Colon (tissue), 2 donors: Measurements from ENCODE around the gene VIPAS39.

ENCODE experiments used
- FAIRE-seq: peaks from 2 replicates; lab custom pipeline; 2012; peaks lifted over from hg19 to GRCh38; lab: Jason Lieb, UNC
- donor health status: control.
- donor health status: control.

VIPAS39 gene

DNA sequence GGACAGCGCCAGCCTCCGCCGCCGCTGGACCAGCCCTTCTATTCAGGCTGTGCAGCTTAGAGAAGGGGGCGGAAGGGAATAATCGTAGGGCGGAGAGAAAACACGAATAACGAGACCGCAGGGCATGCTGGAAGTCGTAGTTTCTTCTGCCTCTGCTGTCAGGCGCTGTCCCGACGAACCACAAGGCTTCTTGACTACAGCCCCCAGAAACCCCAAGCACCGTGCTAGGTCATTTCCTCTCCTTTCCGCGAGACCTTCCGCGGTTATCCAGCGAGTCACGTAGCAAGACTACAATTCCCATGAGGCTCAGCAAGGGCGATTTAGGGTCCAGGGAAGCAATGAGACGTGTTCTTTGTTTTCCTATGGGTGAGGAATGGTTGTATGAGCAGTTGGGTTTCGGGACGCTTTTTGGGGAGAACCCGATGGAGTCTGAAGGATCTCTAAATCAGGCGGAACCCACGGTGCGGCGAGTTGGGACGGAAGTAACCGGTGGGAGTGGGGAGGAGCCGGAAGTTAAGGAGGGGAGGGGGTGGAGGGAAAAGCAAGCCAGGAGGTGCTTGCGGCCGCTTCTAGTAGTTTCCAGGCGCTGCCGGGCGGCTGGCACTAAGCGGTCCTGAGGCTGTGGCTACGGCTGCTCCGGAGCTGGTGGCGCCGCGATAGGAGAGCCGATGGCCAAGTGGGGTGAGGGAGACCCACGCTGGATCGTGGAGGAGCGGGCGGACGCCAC is at the start of gene VIPAS39, which contains the start of gene AHSA1:
Gene VIPAS39, minus strand, starts transcription at position 80 of the 727 bp plus-strand sequence. CDS start 3,499 bp downstream, outside the sequence.
Gene AHSA1, plus strand, starts transcription at position 572 of the 727 bp plus-strand sequence. Its CDS starts 97 bp downstream, at position 669.
- FAIRE-seq = no peak

DNA sequence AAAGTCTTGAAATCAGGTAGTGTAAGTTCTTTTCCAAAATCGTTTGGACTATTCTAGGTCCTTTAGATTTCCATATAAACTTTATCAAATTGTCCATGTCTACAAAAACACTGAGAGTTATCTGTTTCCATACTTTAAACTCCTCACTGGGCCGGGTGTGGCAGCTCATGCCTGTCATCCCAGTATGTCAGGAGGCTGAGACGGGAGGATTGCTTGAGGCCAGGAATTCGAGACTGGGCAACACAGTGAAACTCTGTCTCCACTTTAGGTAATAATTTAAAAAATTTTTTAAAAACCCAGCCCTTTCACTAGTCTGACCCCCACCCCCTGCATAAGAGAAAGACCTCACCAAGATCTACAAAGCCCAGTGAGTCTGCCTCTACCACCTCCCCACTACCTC is 47.6 kb upstream of the VIPAS39 start:
- no peak for FAIRE-seq

DNA sequence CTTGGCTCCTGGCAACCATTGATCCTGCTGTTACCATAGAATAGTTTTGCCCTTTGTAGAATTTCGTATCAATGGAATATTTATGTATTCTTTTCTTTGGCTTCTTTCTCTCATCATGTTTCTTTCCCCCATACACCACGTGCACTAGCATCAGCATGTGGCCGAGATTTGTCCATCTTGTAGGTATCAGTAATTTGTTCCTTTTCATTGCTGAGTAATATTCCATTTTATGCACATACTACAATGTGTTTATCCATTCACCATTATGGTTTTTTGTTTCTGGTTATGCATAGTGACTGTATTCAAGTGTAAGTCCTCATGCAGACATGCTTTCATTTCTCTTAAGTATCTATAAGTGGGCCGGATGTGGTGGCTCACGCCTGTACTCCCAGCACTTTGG is 45.7 kb upstream of the VIPAS39 start:
- no peak for FAIRE-seq

DNA sequence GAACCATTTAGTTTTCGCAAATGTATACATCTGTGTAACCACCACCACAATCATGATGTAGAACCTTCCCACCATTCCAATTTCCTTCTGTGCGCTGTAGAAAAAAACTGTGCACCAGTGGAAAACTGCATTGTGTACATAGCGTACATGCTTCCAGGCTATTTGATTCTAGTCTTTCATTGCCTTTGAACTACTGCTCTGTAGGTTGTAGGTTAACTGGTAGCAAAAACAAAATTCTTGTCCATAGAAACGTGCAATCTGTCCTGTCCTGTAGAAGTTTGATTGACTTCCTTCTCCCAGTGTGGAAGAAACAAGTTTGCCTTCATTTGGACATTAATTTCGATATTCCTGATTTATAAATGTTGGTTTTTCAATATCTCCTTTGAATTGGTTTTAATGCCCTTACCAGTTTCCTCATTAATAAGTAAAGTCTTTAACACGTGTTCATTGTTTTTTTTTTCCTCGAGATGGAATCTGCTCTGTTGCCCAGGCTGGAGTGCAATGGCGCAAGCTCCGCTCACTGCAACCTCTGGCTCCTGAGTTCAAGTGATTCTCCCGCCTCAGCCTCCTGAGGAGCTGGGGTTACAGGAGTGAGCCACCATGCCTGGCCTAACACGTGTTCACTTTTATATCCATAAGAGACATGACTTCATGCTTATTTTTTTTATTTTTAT is 44.8 kb upstream of the VIPAS39 start:
- no peak for FAIRE-seq

DNA sequence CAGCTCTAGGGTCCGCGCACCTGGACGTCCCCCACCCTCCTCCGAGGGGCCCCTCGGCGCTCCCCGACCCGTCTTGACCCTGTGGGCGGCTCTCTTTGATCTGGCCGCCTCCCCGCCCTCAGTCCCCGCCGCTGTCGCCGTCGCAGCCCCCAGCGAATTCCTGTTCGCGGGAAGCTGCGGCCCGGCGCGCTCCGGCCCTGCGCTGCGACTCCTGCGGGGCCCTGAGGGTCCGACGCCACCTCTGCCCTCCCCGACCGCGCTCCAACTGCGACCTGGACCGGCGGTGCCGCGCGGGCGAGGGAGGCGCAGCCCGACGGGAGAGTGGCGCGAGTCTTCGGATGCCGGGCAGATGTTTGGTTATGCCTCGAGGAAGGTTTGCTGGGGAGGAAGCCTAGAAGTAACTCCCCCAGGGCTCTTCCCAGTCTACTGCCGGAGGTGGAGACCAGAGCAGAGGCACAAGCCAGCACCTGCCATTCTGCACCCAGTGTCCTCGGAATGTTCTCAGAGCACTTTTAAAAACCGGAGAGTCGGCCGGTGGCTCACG is 41.7 kb upstream of the VIPAS39 start:
- no peak for FAIRE-seq

DNA sequence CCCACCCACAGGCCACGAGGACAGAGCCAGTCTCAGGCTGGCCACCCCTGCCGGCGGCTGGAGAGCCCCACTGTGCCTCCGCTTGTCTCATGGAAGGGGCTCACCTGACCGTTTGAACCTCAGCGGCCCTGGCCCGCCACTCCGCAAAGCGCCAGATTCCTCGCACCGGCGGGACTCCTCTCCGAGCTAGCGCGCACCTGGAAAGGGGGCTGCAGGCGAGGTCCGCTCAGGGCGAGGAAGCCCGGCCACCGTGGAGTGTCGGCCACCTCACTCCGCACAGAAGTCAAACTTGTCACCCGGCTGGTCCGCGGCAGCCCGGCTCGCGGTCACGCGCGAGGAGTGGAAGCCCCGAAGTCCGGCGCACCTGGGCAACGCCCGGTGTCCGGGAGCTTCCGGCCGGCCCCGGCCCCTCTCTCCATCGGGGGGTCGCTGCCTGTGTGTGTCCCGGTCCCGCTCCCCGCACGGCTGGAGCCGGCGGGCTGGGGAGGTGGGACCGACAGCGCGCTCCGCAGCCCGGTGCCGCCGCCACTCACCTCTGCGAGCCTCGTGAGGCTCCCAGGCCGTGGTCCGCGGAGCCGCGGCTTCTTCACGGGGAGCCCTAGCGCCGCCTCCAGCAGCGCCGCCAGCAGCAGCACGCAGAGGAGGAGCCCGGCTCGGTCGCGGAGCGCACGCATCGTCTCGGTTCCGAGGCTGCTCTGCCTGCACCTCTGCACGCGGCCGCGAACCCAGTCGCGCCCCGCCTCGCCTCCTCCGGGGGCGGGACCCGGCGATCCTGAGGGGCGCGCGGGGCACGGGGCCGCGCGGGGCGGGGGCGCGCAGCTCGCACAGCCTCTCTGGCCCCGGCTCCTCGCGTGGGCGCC is 40.9 kb upstream of the VIPAS39 start, which contains the start of gene ISM2:
Gene ISM2, minus strand, starts transcription at position 697 of the 860 bp plus-strand sequence. Its CDS starts 23 bp downstream, at position 674.
- no peak for FAIRE-seq

DNA sequence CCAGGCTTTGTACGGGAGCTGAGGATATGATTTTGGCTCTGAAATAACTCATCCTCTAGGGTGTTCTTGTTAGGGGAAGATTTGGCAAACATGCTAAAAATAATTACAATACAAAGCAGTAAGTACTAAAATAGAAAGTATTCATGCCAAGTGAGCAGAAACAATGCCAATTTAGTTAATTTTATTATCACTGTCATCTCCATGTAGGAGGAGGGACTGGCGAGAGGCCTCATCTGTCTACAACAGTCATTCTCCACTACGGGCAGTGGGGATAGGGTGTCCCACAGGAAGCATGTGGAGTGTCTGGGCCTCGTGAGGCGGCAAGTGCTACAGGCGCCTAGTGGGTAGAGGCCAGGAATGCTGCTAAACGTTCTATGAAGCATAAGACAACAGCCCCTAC is 37.9 kb upstream of the VIPAS39 start:
- no peak for FAIRE-seq

DNA sequence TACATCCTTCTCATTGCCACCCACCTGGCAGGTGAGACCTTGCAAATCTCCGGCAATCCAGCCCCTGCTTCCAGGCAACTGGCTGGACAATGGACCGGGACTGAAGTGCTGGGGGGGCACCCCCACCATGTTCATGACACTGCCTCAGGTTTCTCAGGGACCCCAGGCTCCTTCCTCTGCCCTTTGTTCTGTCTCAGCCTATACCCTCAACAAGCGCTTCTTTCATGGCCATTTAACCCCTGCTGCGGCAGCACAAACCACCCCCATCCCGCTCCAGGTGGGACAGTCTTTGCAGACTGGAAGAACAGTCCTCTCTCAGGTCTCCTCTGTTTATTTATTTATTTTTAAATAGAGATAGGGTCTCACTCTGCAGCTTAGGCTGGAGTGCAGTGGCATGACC is 33.7 kb upstream of the VIPAS39 start:
- FAIRE-seq = no peak

DNA sequence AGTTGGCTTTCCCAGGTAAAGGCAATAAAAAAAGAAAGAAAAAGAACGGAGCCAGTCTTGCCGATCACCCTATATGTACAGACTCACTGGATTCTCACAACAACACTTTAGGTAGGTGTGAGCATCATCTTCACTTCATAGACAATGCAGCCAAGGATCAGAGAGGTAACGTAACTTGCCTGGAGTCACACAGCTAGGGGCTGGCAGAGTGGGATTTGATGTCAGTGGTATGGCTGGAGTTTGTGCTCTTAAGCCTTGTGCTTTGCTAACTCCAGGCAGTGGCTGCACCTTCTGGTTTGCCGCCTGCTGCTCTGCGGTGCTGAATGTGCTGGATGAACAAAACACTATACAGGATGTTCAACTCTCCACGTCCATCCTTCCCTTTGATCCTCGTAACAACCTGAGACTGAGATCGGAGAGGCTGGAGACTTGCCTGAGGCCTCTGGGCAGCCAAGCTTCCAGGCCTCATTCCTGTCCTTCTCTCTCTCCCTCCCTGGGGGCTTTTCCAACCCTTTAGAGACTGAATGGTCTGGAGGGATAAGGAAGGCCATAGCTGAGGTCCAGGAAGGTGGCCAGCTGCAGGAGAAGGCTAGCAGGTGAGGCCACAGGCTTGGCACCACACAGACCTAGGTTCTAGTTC is 33.1 kb upstream of the VIPAS39 start:
- FAIRE-seq = no peak

DNA sequence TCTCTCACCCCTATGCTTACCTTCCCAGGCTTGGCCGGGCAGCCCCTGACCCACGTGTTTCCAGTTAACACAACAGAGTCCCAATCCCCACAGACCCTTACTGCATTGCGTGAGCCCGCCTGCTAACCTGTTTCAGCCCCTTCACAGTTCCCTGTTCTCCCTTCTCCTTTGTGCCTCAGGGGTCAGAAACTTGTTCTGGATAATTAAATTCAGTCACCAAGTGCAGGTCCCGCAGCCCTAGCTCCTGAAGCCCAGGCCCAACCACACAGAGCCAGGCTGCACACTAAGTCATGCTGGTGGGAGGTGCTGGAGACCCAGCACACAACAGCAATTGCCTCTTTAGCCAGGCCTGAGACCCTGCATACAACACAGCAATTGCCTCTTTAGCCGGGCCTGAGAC is 31.6 kb upstream of the VIPAS39 start:
- no peak for FAIRE-seq

DNA sequence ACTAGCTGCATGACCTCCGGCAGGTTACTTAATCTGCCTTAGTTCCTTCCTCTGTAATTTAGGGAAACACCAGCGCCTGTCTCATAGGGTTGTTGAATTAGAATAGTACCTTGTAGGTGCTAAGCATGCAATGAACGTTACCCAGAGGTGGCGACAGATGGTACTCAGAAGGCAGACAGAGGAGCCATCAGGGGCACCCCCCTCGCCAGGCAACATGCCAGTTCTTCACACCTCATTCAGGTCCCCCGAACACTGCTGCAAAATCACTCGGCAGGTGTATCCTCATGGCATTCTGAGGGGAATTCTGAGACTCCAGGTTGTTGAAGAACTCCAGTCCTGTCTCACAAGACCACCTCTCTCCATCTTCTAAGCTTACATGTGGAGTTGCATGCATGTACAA is 31.2 kb upstream of the VIPAS39 start:
- no peak for FAIRE-seq

DNA sequence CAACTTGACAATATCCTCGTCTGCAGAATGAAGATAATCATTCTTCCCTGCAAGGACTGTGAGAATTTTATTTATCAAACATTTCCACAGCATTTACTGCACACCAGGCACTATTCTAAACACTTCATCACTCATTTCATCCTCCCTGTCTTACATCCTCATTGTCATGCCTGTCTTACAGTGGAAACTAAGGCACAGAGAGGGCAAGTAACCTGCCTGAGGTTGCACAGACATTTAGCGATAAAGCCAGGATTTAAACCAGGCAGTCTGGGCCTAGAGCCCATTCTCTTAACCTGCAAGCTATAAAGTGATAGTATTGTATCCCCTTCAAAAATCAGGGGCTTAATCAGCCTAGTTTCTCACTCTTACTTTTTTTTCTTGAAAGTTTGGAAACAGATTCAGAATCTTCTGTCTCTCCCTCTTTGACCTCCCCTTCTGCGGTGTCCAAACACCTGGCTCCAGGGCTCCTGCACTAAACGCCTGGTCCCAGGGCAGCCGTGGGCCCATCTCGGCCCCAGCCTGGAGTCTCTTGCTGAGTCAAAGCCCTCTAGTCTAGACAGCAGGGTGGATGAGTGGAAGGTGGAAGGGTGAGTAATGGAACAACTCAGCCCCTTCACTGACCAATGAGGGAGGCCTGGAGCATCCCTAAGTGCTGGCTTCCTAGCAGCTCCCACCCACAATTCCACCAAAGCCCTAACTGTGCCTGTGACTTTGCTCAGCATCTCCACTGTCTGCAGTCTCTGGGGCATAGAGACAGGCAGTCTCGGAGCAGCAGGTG is 28.7 kb upstream of the VIPAS39 start:
- no peak for FAIRE-seq

DNA sequence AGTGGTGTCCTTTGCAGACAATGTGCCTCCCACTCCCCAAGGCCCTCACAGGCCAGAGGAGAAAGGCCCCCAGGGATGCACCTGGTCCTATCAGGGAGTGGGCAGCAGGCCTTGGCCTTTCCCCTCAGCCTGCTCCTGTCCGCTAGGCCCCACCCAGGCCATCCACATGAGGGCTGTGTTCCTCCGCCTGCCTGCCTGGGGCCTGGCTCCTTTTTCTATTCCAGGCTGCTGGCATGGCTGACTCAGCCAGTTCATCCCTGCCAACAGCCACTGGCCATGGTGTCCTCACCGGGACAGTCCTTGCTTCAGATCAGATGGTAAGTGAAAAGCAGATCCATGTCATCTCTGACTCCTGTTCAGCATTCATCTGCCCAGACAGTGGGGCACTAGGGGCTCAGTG is 27.9 kb upstream of the VIPAS39 start:
- FAIRE-seq = no peak

DNA sequence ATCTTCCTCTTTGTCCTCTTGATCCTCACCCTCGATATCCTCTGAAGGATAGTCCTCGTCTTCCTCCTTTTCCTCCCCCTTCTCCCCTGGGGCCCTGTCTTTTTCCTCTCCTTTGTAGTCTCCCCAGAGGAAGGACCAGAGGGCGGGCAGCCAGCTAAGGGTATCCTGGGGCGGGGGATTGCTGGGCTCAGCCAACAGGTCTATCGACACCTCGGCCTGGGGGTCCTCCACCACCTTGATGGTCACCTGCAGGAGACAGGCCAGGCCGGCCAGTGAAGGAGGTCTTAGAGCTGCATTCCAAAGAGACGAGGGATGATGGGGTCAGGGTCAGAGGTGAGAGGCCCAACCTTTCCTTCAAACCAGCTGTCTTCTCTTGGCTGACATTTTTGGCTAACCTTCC is 25.0 kb upstream of the VIPAS39 start:
- no peak for FAIRE-seq

DNA sequence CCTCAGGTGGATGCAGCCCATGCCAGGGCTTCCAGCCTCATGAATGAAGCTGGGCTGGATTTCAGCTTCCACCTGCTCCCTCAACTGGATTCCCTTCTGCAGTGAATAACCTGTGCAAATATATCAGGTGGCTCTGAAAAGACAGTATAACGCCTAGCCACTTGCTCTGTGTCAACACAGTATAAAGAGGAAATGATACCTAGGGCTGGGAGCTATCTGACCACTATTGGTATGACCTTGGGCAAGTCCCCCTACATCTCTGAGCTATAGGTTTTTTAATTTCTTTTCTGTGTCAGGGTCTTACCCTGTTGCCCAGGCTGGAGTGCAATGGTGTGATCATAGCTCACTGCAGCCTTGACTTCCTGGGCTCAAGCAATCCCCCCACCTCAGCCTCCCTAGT is 21.4 kb upstream of the VIPAS39 start:
- no peak for FAIRE-seq

DNA sequence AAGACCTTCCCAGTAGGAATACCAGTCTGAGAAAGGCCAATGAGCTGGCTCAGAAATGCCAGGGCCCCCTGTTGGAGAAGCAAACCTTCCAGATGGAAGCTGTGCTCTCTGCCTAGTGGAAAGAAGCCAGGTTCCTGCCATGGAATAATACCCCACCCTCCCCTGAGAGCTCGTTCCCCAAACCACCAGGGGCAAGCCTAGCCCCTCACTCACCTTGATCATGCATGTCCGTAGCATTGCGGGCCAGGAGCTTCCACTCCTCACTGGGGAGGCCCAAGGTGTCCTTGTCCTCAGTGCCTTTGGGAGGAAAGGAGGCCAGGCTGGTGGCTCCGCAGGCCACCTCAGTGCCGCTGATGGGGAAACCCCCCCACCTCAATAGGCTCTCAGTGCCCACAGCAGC is 20.6 kb upstream of the VIPAS39 start:
- no peak for FAIRE-seq

DNA sequence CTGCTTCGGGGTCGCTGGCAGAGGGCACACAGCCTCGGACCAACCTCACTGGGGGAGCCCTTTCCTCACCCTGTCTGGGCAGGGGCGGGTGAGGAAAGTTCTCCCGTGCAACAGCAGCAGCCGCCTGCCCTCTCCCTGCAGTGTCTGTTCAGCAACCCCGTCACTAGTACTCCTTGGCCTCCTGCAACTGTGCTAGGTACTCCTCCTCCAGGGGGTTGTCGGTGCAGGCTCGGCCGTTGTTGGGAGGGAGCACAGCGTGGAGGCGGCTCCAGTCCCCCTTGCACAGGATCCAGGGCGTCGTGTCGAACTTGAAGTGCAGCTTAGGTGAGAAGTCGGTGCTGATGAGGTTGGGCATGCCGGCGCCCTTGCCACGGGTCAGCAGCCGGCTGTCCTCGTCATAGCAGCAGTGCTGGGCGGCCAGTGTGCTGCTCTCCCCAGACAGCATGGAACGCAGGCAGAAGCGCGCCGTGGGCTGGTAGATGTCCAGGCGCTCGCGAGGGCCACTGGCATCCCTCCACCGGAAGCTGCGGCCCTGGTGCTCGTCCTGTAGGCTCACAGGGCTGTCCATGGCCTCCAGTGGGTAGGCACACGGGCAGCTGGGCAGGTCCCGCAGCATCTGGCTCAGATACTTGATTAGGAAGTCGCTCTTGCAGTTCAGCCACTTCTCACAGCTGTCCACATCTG is 18.2 kb upstream of the VIPAS39 start:
- FAIRE-seq = no peak

DNA sequence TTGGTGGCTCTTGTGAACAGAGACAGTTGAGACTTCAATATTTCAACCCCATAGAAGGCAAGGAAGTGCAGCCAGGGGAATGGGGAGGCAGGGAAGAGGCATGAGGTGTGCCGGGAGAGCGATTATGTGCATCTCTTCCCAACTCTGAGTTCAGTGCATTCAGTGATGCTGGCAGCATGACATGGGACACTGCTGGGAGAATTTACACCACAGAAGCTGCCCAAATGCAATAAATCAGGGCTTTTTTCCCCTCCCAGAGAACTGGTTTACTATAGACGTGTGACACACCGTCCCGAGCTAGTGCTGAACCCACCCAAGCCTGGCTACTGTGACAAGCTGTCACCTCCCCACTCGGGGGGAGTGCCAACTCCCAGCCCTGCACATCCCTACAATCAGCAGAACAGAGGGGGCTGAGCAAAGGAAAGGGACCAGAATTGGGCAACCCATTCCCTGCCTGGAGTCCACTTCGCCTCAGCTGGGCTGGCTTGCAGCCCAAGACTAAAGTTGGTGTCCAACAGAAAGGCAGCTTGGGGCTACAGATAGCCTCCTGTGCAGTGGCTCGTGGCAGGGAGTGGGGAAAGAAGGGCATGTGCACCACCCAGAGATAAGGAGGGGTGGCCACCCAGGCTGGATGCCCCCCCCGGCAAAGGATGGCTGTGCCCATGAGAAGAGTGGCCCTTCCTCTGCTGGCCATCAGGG is 17.2 kb upstream of the VIPAS39 start:
- FAIRE-seq = no peak

DNA sequence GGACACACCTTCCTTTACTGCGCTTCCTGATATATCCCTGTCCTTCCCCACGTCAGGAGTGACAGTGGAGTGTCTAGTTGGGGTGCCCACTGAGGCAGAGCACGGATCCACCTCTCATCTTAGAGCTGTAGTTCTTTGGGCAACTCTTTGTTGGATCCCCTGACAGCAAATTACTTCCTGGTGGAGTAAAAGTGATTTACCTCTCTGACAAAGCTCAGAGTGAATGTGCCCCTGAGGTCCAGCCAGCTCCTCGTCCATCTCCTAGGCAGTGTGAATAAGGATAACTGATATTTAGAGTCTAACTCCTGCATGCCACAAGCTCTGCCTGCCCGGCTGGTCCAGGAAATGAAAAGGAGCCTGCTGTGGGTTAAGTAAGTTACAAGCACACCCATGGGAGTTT is 16.5 kb upstream of the VIPAS39 start:
- FAIRE-seq = no peak
